Keratinocyte (primary cell): ENCODE measurements around the gene DLL1. TPM values are rescaled to one million over a fixed set of nuclear protein-coding genes. Genes with fewer than 3 reads are reported as not detected.

Experiments used
- DNase-seq: peaks from one replicate; pipeline ENCODE4 v3.0.0-alpha.2; 2011; ENCODE audit warnings: low read depth, missing footprints, low spot score
- FAIRE-seq: peaks from 2 replicates; lab custom pipeline; 2011; peaks lifted over from hg19 to GRCh38; lab: Jason Lieb, UNC
- H2AFZ ChIP-seq: 2 replicates; pipeline ENCODE4 v1.6.0; 2012; ENCODE audit warnings: low read length, control low read depth, inconsistent platforms; ENCODE audit not compliant: control insufficient read depth
- H3K27ac ChIP-seq: 2 replicates; pipeline ENCODE4 v1.5.1; 2011; ENCODE audit warnings: low read length; ENCODE audit not compliant: control insufficient read depth, insufficient read depth
- H3K27me3 ChIP-seq: 3 replicates; pipeline ENCODE4 v1.6.0; 2011; ENCODE audit warnings: low read length; ENCODE audit not compliant: control insufficient read depth, insufficient read depth; ENCODE audit errors: extremely low read depth
- H3K36me3 ChIP-seq, 2 experiments: 2 replicates in 1 of 2; 3 replicates in 1 of 2; pipeline ENCODE4 v1.5.1; 2011; ENCODE audit warnings: low read length in 2 of 2, mild to moderate bottlenecking in 1 of 2; ENCODE audit not compliant: control insufficient read depth in 2 of 2, insufficient read depth in 2 of 2; ENCODE audit errors: extremely low read depth in 1 of 2
- H3K4me1 ChIP-seq: 3 replicates; pipeline ENCODE4 v1.5.1; 2011; ENCODE audit warnings: low read length; ENCODE audit not compliant: control insufficient read depth, insufficient read depth; ENCODE audit errors: extremely low read depth
- H3K4me2 ChIP-seq: 3 replicates; pipeline ENCODE4 v1.6.0; 2011; ENCODE audit warnings: low read depth, low read length; ENCODE audit not compliant: control insufficient read depth, insufficient read depth; ENCODE audit errors: extremely low read depth
- H3K4me3 ChIP-seq, 3 experiments: fragments of 200-600 bp in 1 of 3; sonication (generic) in 1 of 3; 2 replicates in 2 of 3; 3 replicates in 1 of 3; pipeline ENCODE4 v1.5.1; 2011 to 2016; ENCODE audit warnings: low read length in 3 of 3, mild to moderate bottlenecking in 3 of 3, control low read depth in 2 of 3, inconsistent platforms in 1 of 3, low read depth in 1 of 3, mixed read lengths in 1 of 3, mixed run types in 1 of 3, moderate library complexity in 1 of 3; ENCODE audit not compliant: control insufficient read depth in 2 of 3, insufficient read depth in 2 of 3; ENCODE audit errors: extremely low read depth in 1 of 3
- H3K79me2 ChIP-seq: 2 replicates; pipeline ENCODE4 v1.6.0; 2012; ENCODE audit warnings: low read length; ENCODE audit not compliant: control insufficient read depth, insufficient read depth
- H3K9ac ChIP-seq: 3 replicates; pipeline ENCODE4 v1.6.0; 2011; ENCODE audit warnings: low read length; ENCODE audit not compliant: control insufficient read depth, insufficient read depth; ENCODE audit errors: extremely low read depth
- H3K9me1 ChIP-seq: 3 replicates; pipeline ENCODE4 v1.6.0; 2011; ENCODE audit warnings: low read length; ENCODE audit not compliant: control insufficient read depth, insufficient read depth; ENCODE audit errors: extremely low read depth
- H3K9me3 ChIP-seq: 2 replicates; pipeline ENCODE4 v1.5.1; 2012; ENCODE audit warnings: low read depth, low read length; ENCODE audit not compliant: control insufficient read depth
- H4K20me1 ChIP-seq: 3 replicates; pipeline ENCODE4 v1.6.0; 2011; ENCODE audit warnings: low read length; ENCODE audit not compliant: control insufficient read depth, insufficient read depth; ENCODE audit errors: extremely low read depth
- CTCF ChIP-seq, 3 experiments: IDR thresholded peaks in 1 of 3; conservative IDR thresholded peaks in 1 of 3; optimal IDR thresholded peaks in 1 of 3; 2 replicates in 2 of 3; 3 replicates in 1 of 3; pipeline versions ENCODE3 to v1.5.1; 2011; ENCODE audit warnings: low read length in 3 of 3, mild to moderate bottlenecking in 3 of 3, moderate library complexity in 2 of 3, control low read depth in 1 of 3, inconsistent platforms in 1 of 3; ENCODE audit not compliant: insufficient read depth in 2 of 3; ENCODE audit errors: extremely low read depth in 1 of 3
- EZH2 ChIP-seq: IDR thresholded peaks from one replicate; pipeline ENCODE4 v1.6.1; 2012; ENCODE audit warnings: inconsistent platforms, mild to moderate bottlenecking, low read length, moderate library complexity
- dilution Hi-C: fragments of 300-500 bp; cut with MboI; formaldehyde crosslinking; loops from one replicate; pipeline ENCODE4 v1.7.0; 2020; ENCODE audit warnings: low sequenced_read_pairs; ENCODE audit not compliant: extremely low pct_ligation_motif_present
- polyA plus RNA-seq, 5 experiments: library from polyadenylated mRNA; depleted of rRNA in 3 of 5; stranded (reverse) in 3 of 5; stranded (forward) in 1 of 5; unstranded in 1 of 5; fragments of >200 nt; gene quantifications; 1 replicate in 1 of 5; 2 replicates in 3 of 5; 3 replicates in 1 of 5; pipeline versions ENCODE4 v1.2.1 to v1.2.3, GENCODE V29; 2011 to 2012; ENCODE audit warnings: missing spikeins in 2 of 5, low read depth in 1 of 5, low replicate concordance in 1 of 5

Gene DLL1
- polyA plus RNA-seq, 1 donor (not counting 4 experiments of a cell fraction or from before 2014, with no cell fraction given): 8.2 TPM

- Histone ChIP-seq H3K9me3 (no peaks in the 10 kb centered on the region), H3K9ac (no peak overlapping the region), H3K9me1 (no peaks in the 10 kb centered on the region), H3K4me1 (peaks cover 3% of the 10 kb centered on the region), H3K36me3 (peaks cover 8 to 16% of the 10 kb centered on the region in 2 experiments), H4K20me1 (no peaks in the 10 kb centered on the region), H3K4me2 (no peak overlapping the region), H3K79me2 (peaks cover 82% of the 10 kb centered on the region), H3K27me3 (no peaks in the 10 kb centered on the region), H3K4me3 (no peak overlapping the region), H2AFZ (no peak overlapping the region), H3K27ac (no peak overlapping the region)
- DNase-seq (no peak), FAIRE-seq (no peak)
- dilution Hi-C loops: no loop called here
- TF ChIP-seq EZH2 (no peak), CTCF (optimal IDR thresholded peaks at IDR 0.05 in 1 of 3, IDR thresholded peaks at IDR 0.05 in 1 of 3, conservative IDR thresholded peaks at IDR 0.05 in 1 of 3; ENCODE audit: extremely low read depth in 1 of 3, insufficient read depth in 2 of 3, low read length in 3 of 3) (no peak)
Measured at GRCh38 chr6:170312876-170313275, 22.0 kb upstream of the DLL1 start.

DNA sequence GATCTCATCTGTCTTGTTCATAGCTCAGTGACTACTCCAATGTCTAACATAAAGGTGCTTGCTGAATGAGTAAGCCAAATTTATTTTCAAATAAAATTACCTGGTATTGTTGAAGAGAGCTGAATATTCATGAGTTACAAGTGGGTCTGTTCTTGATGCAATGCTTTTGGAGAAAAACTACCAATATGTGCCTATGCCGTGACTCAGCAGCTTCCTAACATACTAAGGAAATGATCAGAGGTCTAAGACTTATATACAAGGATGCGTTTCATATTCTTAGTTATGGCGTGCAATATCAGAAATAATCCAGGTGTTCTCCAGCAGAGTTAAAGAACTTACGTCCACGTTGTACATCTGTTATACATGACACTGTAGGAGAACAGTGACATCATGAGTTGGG lies 20.8 kb upstream of the DLL1 start:
- H3K4me3 ChIP-seq: no peak overlapping the region
- FAIRE-seq: no peak

More for the DNA sequence above, 20.8 kb upstream of the DLL1 start:
- no peak overlapping the region for H3K4me2 ChIP-seq
- H2AFZ ChIP-seq: no peak overlapping the region
- peaks cover 87% of the 10 kb centered on the region for H3K79me2 ChIP-seq
- H3K9me3 ChIP-seq: no peaks in the 10 kb centered on the region
- peaks cover 8% of the 10 kb centered on the region for H3K4me1 ChIP-seq
- peaks cover 3 to 8% of the 10 kb centered on the region in 2 experiments for H3K36me3 ChIP-seq
- no peaks in the 10 kb centered on the region for H3K27me3 ChIP-seq
- no peak overlapping the region for H3K9ac ChIP-seq
- TF ChIP-seq CTCF (optimal IDR thresholded peaks at IDR 0.05 in 1 of 3, IDR thresholded peaks at IDR 0.05 in 1 of 3, conservative IDR thresholded peaks at IDR 0.05 in 1 of 3; ENCODE audit: extremely low read depth in 1 of 3, insufficient read depth in 2 of 3, low read length in 3 of 3) (no peak), EZH2 (no peak)
- dilution Hi-C loops: no loop called here
- H4K20me1 ChIP-seq: no peaks in the 10 kb centered on the region
- H3K27ac ChIP-seq: no peak overlapping the region
- DNase-seq: no peak
- no peaks in the 10 kb centered on the region for H3K9me1 ChIP-seq
